Testis (tissue), 2 donors: Measurements from ENCODE around the gene LYPD6B.

ENCODE experiments used
- POLR2A ChIP-seq: fragments of 450-650 bp; IDR thresholded peaks from one replicate; pipeline ENCODE4 v1.6.1; 2017; ENCODE audit warnings: antibody characterized with exemption, mild to moderate bottlenecking, moderate library complexity
- TF ChIP-seq, protein P1 (sequence below), 3 experiments: fragments of 450-650 bp in 2 of 3; fragments of 200-600 bp in 1 of 3; sonication (generic) in 1 of 3; IDR thresholded peaks; one replicate each; pipeline ENCODE4 v1.5.1; 2016 to 2019; ENCODE audit warnings: antibody characterized with exemption in 3 of 3, mild to moderate bottlenecking in 2 of 3, moderate library complexity in 1 of 3

- TF ChIP-seq, protein P1, sequence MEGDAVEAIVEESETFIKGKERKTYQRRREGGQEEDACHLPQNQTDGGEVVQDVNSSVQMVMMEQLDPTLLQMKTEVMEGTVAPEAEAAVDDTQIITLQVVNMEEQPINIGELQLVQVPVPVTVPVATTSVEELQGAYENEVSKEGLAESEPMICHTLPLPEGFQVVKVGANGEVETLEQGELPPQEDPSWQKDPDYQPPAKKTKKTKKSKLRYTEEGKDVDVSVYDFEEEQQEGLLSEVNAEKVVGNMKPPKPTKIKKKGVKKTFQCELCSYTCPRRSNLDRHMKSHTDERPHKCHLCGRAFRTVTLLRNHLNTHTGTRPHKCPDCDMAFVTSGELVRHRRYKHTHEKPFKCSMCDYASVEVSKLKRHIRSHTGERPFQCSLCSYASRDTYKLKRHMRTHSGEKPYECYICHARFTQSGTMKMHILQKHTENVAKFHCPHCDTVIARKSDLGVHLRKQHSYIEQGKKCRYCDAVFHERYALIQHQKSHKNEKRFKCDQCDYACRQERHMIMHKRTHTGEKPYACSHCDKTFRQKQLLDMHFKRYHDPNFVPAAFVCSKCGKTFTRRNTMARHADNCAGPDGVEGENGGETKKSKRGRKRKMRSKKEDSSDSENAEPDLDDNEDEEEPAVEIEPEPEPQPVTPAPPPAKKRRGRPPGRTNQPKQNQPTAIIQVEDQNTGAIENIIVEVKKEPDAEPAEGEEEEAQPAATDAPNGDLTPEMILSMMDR (IDR thresholded peaks at IDR 0.05), result no peak
- TF ChIP-seq POLR2A, result no peak
These were observed 73.6 kb downstream of the LYPD6B start for GRCh38 chr2:149112068-149112467.
